ENCODE results near the gene ERFL.

Gene ERFL

DNA sequence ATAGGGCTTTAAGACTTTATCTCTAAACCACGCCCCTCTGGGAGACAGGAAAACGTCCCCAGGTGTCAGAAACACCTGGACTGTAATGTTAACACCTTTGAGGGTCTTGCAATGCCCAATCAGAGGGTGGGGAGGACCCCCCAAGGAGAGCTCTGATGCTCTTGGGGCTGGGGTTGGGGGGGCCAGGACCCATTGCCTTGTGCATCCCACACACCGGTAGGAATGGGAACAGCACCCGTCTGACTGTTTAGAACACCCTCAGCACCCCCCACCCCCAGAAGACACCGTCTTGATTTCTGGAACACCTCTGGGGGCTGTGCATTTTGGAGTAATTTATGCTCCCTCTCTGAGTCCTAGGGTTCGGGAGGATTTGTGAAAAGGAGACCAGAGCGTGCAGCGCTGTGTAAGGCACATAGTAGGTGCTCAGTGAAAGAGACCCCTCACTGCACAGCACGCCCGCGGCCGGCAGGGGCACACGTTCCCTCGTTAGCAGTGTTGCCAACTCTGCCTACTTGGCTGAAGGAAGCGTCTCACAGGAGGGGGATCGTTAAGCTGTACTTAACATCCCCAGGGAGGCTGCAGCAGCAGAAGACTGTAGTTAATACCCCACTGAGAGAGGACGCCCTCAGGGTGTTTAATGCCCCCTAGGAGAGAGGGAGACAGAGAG is 2.8 kb upstream of the ERFL start:
- Histone ChIP-seq H3K9me3 (ENCODE audit: severe bottlenecking) (no peaks in the 10 kb centered on the region), H3K4me3 (ENCODE audit: severe bottlenecking) (no peak overlapping the region), H3K27me3 (ENCODE audit: insufficient read depth, poor library complexity, severe bottlenecking) (peaks cover 82% of the 10 kb centered on the region), H3K4me1 (ENCODE audit: insufficient read depth, poor library complexity, severe bottlenecking) (peaks cover under 1% of the 10 kb centered on the region), H3K36me3 (ENCODE audit: low read depth) (no peaks in the 10 kb centered on the region), H3K27ac (ENCODE audit: poor library complexity, severe bottlenecking) (no peak overlapping the region)
- ATAC-seq (ENCODE audit: low read depth) (no peak), DNase-seq (ENCODE audit: low spot score) (no peak)
- TF ChIP-seq, protein P1, sequence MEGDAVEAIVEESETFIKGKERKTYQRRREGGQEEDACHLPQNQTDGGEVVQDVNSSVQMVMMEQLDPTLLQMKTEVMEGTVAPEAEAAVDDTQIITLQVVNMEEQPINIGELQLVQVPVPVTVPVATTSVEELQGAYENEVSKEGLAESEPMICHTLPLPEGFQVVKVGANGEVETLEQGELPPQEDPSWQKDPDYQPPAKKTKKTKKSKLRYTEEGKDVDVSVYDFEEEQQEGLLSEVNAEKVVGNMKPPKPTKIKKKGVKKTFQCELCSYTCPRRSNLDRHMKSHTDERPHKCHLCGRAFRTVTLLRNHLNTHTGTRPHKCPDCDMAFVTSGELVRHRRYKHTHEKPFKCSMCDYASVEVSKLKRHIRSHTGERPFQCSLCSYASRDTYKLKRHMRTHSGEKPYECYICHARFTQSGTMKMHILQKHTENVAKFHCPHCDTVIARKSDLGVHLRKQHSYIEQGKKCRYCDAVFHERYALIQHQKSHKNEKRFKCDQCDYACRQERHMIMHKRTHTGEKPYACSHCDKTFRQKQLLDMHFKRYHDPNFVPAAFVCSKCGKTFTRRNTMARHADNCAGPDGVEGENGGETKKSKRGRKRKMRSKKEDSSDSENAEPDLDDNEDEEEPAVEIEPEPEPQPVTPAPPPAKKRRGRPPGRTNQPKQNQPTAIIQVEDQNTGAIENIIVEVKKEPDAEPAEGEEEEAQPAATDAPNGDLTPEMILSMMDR (IDR thresholded peaks at IDR 0.05; ENCODE audit: poor library complexity, severe bottlenecking): peak; percentile 7

DNA sequence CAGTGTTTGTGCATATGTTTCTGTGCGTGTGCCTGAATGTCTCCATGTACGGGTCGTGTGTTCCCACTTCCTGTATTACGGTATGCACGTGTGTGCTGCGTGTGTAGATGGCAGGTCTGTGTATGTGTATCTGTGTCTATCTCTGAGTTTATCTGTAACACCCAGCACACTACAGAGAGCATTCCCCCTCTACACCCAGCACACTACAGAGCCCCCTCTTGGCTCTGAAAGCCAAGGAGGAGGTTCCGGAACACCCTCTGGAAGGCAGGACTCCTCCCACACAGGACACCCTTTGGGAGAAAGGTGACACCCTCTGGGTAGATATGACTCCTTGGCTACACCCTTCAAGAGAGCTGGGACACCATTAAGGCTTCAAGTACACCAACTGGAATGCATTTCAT is 2.1 kb upstream of the ERFL start:
- H3K9me3 ChIP-seq (ENCODE audit: severe bottlenecking): no peaks in the 10 kb centered on the region
- ATAC-seq (ENCODE audit: low read depth) (no peak), DNase-seq (ENCODE audit: low spot score) (no peak)
- no peaks in the 10 kb centered on the region for H3K36me3 ChIP-seq (ENCODE audit: low read depth)
- TF ChIP-seq, protein P1 (IDR thresholded peaks at IDR 0.05; ENCODE audit: poor library complexity, severe bottlenecking): no peak
- H3K27ac ChIP-seq (ENCODE audit: poor library complexity, severe bottlenecking): no peak overlapping the region
- peaks cover 84% of the 10 kb centered on the region for H3K27me3 ChIP-seq (ENCODE audit: insufficient read depth, poor library complexity, severe bottlenecking)
- no peaks in the 10 kb centered on the region for H3K4me1 ChIP-seq (ENCODE audit: insufficient read depth, poor library complexity, severe bottlenecking)
- H3K4me3 ChIP-seq (ENCODE audit: severe bottlenecking): no peak overlapping the region

DNA sequence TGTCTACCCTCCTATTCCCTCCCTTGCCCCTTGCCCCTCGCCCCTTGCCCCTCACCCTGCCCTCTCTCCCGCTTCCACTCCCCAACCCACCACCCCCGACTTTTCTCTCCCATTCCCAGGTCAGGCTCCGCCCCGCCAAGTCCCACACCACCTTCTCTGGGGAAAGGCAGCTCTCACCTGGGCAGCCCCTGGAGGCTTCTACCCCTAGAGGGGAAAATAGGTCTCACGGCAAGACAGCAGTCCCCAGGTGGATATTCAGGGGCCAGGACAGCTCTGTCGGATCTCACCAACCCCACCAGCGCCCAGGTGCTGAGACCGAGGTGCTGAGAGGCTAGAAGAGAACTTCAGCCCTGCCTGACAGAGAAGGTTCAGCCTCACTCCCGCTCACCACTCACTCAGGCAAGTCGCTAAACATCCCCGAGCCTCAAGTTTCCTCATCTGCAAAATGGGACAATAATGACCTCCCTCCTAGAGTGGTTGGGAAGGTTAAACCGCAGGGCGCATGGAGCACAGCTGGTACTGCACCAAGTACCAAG is 1.4 kb upstream of the ERFL start:
- TF ChIP-seq, protein P1 (IDR thresholded peaks at IDR 0.05; ENCODE audit: poor library complexity, severe bottlenecking): no peak
- no peaks in the 10 kb centered on the region for H3K9me3 ChIP-seq (ENCODE audit: severe bottlenecking)
- H3K27ac ChIP-seq (ENCODE audit: poor library complexity, severe bottlenecking): no peak overlapping the region
- H3K4me1 ChIP-seq (ENCODE audit: insufficient read depth, poor library complexity, severe bottlenecking): no peaks in the 10 kb centered on the region
- ATAC-seq (ENCODE audit: low read depth) (no peak), DNase-seq (ENCODE audit: low spot score) (no peak)
- peaks cover 87% of the 10 kb centered on the region for H3K27me3 ChIP-seq (ENCODE audit: insufficient read depth, poor library complexity, severe bottlenecking)
- H3K4me3 ChIP-seq (ENCODE audit: severe bottlenecking): no peak overlapping the region
- no peaks in the 10 kb centered on the region for H3K36me3 ChIP-seq (ENCODE audit: low read depth)

DNA sequence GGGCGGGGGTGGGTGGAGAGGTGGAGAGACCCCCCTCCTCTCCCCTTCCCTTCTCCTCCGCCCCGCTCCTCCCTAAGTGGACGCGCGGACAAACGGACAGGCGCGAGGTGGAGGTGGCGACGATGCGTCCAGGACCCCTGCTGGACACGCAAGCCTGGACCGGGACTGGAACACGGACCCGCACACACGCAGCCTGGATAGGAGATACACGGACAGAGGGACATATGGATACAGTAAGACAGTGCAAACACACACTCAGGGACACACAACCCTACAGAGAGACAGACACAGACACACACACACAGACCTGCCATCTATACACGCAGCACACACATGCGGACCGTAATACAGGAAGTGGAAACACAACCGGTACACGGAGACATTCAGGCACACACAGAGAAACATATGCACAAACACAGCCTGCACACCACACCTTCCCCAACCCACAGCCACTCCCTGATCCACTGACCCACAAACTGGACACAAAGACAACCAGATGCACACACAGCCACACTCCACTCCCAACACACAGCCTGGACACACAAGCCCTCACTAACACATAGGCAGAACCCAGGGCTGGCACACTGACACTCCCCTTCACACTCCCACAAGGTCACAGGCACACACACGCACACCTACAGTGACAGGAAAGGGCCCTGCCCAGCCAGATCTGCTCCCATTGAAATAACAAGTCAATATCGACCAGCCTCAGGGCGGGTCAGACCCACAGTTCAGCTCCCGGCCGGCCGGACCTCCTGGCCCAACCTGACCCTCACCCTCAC is 696 bp upstream of the ERFL start:
- H3K4me3 ChIP-seq (ENCODE audit: severe bottlenecking): peak overlapping the region; percentile 27
- no peak for ATAC-seq (ENCODE audit: low read depth)
- no peak for DNase-seq (ENCODE audit: low spot score)
- H3K9me3 ChIP-seq (ENCODE audit: severe bottlenecking): no peaks in the 10 kb centered on the region
- no peaks in the 10 kb centered on the region for H3K36me3 ChIP-seq (ENCODE audit: low read depth)
- TF ChIP-seq, protein P1 (IDR thresholded peaks at IDR 0.05; ENCODE audit: poor library complexity, severe bottlenecking): no peak
- H3K27me3 ChIP-seq (ENCODE audit: insufficient read depth, poor library complexity, severe bottlenecking): peaks cover 91% of the 10 kb centered on the region
- H3K27ac ChIP-seq (ENCODE audit: poor library complexity, severe bottlenecking): no peak overlapping the region
- no peaks in the 10 kb centered on the region for H3K4me1 ChIP-seq (ENCODE audit: insufficient read depth, poor library complexity, severe bottlenecking)

Data from RWPE2 (cell line).